ENCODE data around the gene SLC39A7. TPM values are rescaled to one million over a fixed set of nuclear protein-coding genes. Genes with fewer than 3 reads are reported as not detected.

Gene SLC39A7
- polyA plus RNA-seq (2011; rRNA removed) (129 and 150 TPM in 2 replicates), polyA minus RNA-seq (2011; rRNA and poly(A)+ RNA removed) (87.7 and 101 TPM in 2 replicates)

GRCh38 chr6:33200219-33201146 is at the start of gene SLC39A7, which contains the start of gene RXRB:
SLC39A7 (plus strand) TSS chr6:33200867; CDS start chr6:33201246, 379 bp downstream.
RXRB (minus strand) TSS chr6:33200665; CDS start chr6:33200476, 189 bp downstream.
- no peak for TF ChIP-seq CTCF (IDR thresholded peaks at IDR 0.05; ENCODE audit: low read depth, low read length)
- Histone ChIP-seq H3K27ac (ENCODE audit: low read depth, low read length) (peak within 1 kb of the TSS; percentile 94), H3K9me3 (ENCODE audit: control insufficient read depth, insufficient read depth, low read length) (peaks cover 3% of the 10 kb centered on the region; the same call in 1 of the 2 replicates), H3K27me3 (ENCODE audit: control insufficient read depth, insufficient read depth, low read length) (no peaks in the 10 kb centered on the region), H3K4me3 (ENCODE audit: low read depth, low read length) (peak within 1 kb of the TSS; percentile 95)
- POLR2A ChIA-PET = interaction anchor here (0.7 to 1.2 kb wide), 4 partner anchors 8 to 947 kb away, joined by 3 to 9 read pairs (median 6); partner anchors contain the start of gene RING1
- CTCF ChIA-PET = no interaction called here
- peak; percentile 98 for DNase-seq (ENCODE audit: low read depth, low spot score)

GRCh38 chr6:33151050-33151449 is 49.6 kb upstream of the SLC39A7 start:
- no peak for TF ChIP-seq CTCF (IDR thresholded peaks at IDR 0.05; ENCODE audit: low read depth, low read length)
- ChIA-PET POLR2A (no interaction called here), CTCF (interaction anchor here (3.7 to 3.9 kb wide), 2 partner anchors 33 to 97 kb away, joined by 13 to 34 read pairs; no protein-coding TSS in a partner anchor)
- H3K27me3 ChIP-seq (ENCODE audit: control insufficient read depth, insufficient read depth, low read length) = peaks cover 19% of the 10 kb centered on the region
- peaks cover 3% of the 10 kb centered on the region; the same call in 1 of the 2 replicates for H3K9me3 ChIP-seq (ENCODE audit: control insufficient read depth, insufficient read depth, low read length)
- H3K4me3 ChIP-seq (ENCODE audit: low read depth, low read length) = no peak overlapping the region
- no peak for DNase-seq (ENCODE audit: low read depth, low spot score)
- H3K27ac ChIP-seq (ENCODE audit: low read depth, low read length) = no peak overlapping the region

- TF ChIP-seq CTCF (IDR thresholded peaks at IDR 0.05; ENCODE audit: low read depth, low read length) = no peak
- no peak for DNase-seq (ENCODE audit: low read depth, low spot score)
- H3K4me3 ChIP-seq (ENCODE audit: low read depth, low read length) = no peak overlapping the region
- H3K27ac ChIP-seq (ENCODE audit: low read depth, low read length) = no peak overlapping the region
- POLR2A ChIA-PET = no interaction called here
- peaks cover 3% of the 10 kb centered on the region; the same call in 1 of the 2 replicates for H3K9me3 ChIP-seq (ENCODE audit: control insufficient read depth, insufficient read depth, low read length)
- peaks cover 26% of the 10 kb centered on the region for H3K27me3 ChIP-seq (ENCODE audit: control insufficient read depth, insufficient read depth, low read length)
- CTCF ChIA-PET = interaction anchor here (1.0 to 1.5 kb wide), 2 partner anchors 94 to 140 kb away, joined by 3 to 5 read pairs; no protein-coding TSS in a partner anchor
Observed at GRCh38 chr6:33154349-33154748, 46.3 kb upstream of the SLC39A7 start.

- Histone ChIP-seq H3K27ac (ENCODE audit: low read depth, low read length) (no peak overlapping the region), H3K9me3 (ENCODE audit: control insufficient read depth, insufficient read depth, low read length) (peaks cover 1% of the 10 kb centered on the region; the same call in 1 of the 2 replicates), H3K4me3 (ENCODE audit: low read depth, low read length) (no peak overlapping the region), H3K27me3 (ENCODE audit: control insufficient read depth, insufficient read depth, low read length) (peaks cover 18% of the 10 kb centered on the region)
- ChIA-PET CTCF (no interaction called here), POLR2A (no interaction called here)
- no peak for TF ChIP-seq CTCF (IDR thresholded peaks at IDR 0.05; ENCODE audit: low read depth, low read length)
- no peak for DNase-seq (ENCODE audit: low read depth, low spot score)
Observed at GRCh38 chr6:33156561-33156960, 44.1 kb upstream of the SLC39A7 start.

- DNase-seq (ENCODE audit: low read depth, low spot score) = no peak
- TF ChIP-seq CTCF (IDR thresholded peaks at IDR 0.05; ENCODE audit: low read depth, low read length) = no peak
- no peak overlapping the region for H3K4me3 ChIP-seq (ENCODE audit: low read depth, low read length)
- H3K9me3 ChIP-seq (ENCODE audit: control insufficient read depth, insufficient read depth, low read length) = no peaks in the 10 kb centered on the region
- no peak overlapping the region for H3K27ac ChIP-seq (ENCODE audit: low read depth, low read length)
- ChIA-PET CTCF (no interaction called here), POLR2A (no interaction called here)
- H3K27me3 ChIP-seq (ENCODE audit: control insufficient read depth, insufficient read depth, low read length) = peaks cover 18% of the 10 kb centered on the region
Observed at GRCh38 chr6:33156964-33157363, 43.7 kb upstream of the SLC39A7 start.

Measured in AG04450 (cell line).